HepG2 (cell line): ENCODE results near the gene SLC1A2. TPM values are rescaled to one million over a fixed set of nuclear protein-coding genes. Genes with fewer than 3 reads are reported as not detected.

Source experiments
- CSRNP2 ChIP-seq: sonication (generic); formaldehyde crosslinking; conservative IDR thresholded peaks from 2 replicates; pipeline ENCODE4 v1.8.0; 2022; ENCODE audit warnings: low read depth, missing genetic modification reagents
- DDIT3 ChIP-seq: sonication (generic); formaldehyde crosslinking; IDR thresholded peaks from 2 replicates; pipeline ENCODE4 v1.4.0; 2020; ENCODE audit warnings: mild to moderate bottlenecking, missing genetic modification reagents
- HDAC6 ChIP-seq: fragments of 200-600 bp; sonication (generic); IDR thresholded peaks from 2 replicates; pipeline ENCODE4 v1.7.0; 2017; ENCODE audit warnings: mild to moderate bottlenecking, antibody characterized with exemption, low read length, low read depth
- HIVEP1 ChIP-seq: sonication (generic); formaldehyde crosslinking; IDR thresholded peaks from 2 replicates; pipeline ENCODE4 v1.4.0; 2020; ENCODE audit warnings: mild to moderate bottlenecking, missing genetic modification reagents
- HNF4A ChIP-seq: sonication (generic); formaldehyde crosslinking; IDR thresholded peaks from 2 replicates; pipeline ENCODE4 v1.4.0; 2020; ENCODE audit warnings: missing genetic modification reagents
- IRF9 ChIP-seq: sonication (generic); formaldehyde crosslinking; IDR thresholded peaks from 2 replicates; pipeline ENCODE4 v1.8.0; 2022; ENCODE audit warnings: missing genetic modification reagents, mild to moderate bottlenecking, borderline replicate concordance
- KLF6 ChIP-seq: IDR thresholded peaks from 2 replicates; pipeline ENCODE4 v1.8.0; 2016; ENCODE audit warnings: missing biosample characterization, missing genetic modification reagents
- MIER2 ChIP-seq: IDR thresholded peaks from 2 replicates; pipeline ENCODE4 v1.6.1; 2016; ENCODE audit warnings: missing biosample characterization, missing genetic modification reagents
- MLX ChIP-seq: IDR thresholded peaks from 2 replicates; pipeline ENCODE4 v1.6.1; 2016
- RELA ChIP-seq: sonication (generic); formaldehyde crosslinking; IDR thresholded peaks from 2 replicates; pipeline ENCODE4 v1.4.0; 2020; ENCODE audit warnings: missing genetic modification reagents
- REST ChIP-seq, 2 experiments: IDR thresholded peaks; 2 replicates each; pipeline ENCODE4 v1.6.1; 2011 to 2012; ENCODE audit warnings: low read length in 2 of 2, borderline replicate concordance in 1 of 2, low read depth in 1 of 2, mild to moderate bottlenecking in 1 of 2, moderate library complexity in 1 of 2
- RFXAP ChIP-seq: sonication (generic); formaldehyde crosslinking; IDR thresholded peaks from 2 replicates; pipeline ENCODE4 v1.4.0; 2020; ENCODE audit warnings: missing genetic modification reagents, borderline replicate concordance
- TBL1XR1 ChIP-seq: fragments of 150-350 bp; IDR thresholded peaks from 2 replicates; pipeline ENCODE4 v1.6.1; 2014; ENCODE audit warnings: borderline replicate concordance, low read length; ENCODE audit not compliant: partially characterized antibody
- YEATS2 ChIP-seq: sonication (generic); formaldehyde crosslinking; IDR thresholded peaks from 2 replicates; pipeline ENCODE4 v1.4.0; 2020; ENCODE audit warnings: missing genetic modification reagents, borderline replicate concordance
- ZBTB2 ChIP-seq: sonication (generic); formaldehyde crosslinking; IDR thresholded peaks from 2 replicates; pipeline ENCODE4 v1.8.0; 2022; ENCODE audit warnings: low read depth, missing genetic modification reagents
- ZGPAT ChIP-seq: IDR thresholded peaks from 2 replicates; pipeline ENCODE4 v1.6.1; 2016; ENCODE audit warnings: mild to moderate bottlenecking
- ZMYM2 ChIP-seq: sonication (generic); formaldehyde crosslinking; IDR thresholded peaks from 2 replicates; pipeline ENCODE4 v1.8.0; 2022; ENCODE audit warnings: mild to moderate bottlenecking, missing genetic modification reagents
- ZNF382 ChIP-seq: sonication (generic); formaldehyde crosslinking; IDR thresholded peaks from 2 replicates; pipeline ENCODE4 v1.5.0; 2020; ENCODE audit warnings: missing genetic modification reagents, mild to moderate bottlenecking, borderline replicate concordance
- ZNF792 ChIP-seq: IDR thresholded peaks from 2 replicates; pipeline ENCODE4 v1.6.1; 2016
- polyA plus RNA-seq, 8 experiments: library from polyadenylated mRNA; depleted of rRNA in 3 of 8; stranded (reverse) in 7 of 8; unstranded in 1 of 8; fragments of >200 nt; fragmentation: Illumina TruSeq in 4 of 8; extraction: Trizol in 4 of 8; gene quantifications; 2 replicates each; pipeline versions ENCODE4 v1.2.1 to v1.2.3, GENCODE V29; 2011 to 2016; ENCODE audit warnings: low read depth in 4 of 8, missing spikeins in 1 of 8, mixed read lengths in 1 of 8; ENCODE audit not compliant: insufficient read depth in 1 of 8
- total RNA-seq, 5 experiments: library from RNA; depleted of rRNA; stranded (reverse); fragments of >200 nt; fragmentation: Illumina TruSeq; extraction: Trizol; gene quantifications; 2 replicates each; pipeline ENCODE4 v1.2.3, GENCODE V29; 2016; ENCODE audit warnings: low read depth in 1 of 5

SLC1A2 gene
- total and polyA plus RNA-seq, 2 of the 13 experiments (the other 11 are each of a cell fraction or from before 2014, with no cell fraction given): 23.2 to 43.2 TPM

GRCh38 chr11:35360055-35360530, 59.3 kb downstream of the SLC1A2 start (continued):
- TF ChIP-seq ZBTB2 (CRISPR knock-in tag): no peak
- no peak for TF ChIP-seq CSRNP2 (CRISPR knock-in tag)
- TF ChIP-seq KLF6 (CRISPR knock-in tag): peak; percentile 58; the same call in 1 of the 2 replicates
- peak; percentile 69 for TF ChIP-seq TBL1XR1
- peak; percentile 64; the same call in 1 of the 2 replicates for TF ChIP-seq MIER2 (CRISPR knock-in tag)
- 0 out of 2 replicates have a peak, but pooled peaks have one; percentile 74 for TF ChIP-seq DDIT3 (CRISPR knock-in tag)
- no peak for TF ChIP-seq HDAC6
- peak; percentile 91 for TF ChIP-seq ZMYM2
- 0 out of 2 replicates have a peak, but pooled peaks have one; percentile 42 for TF ChIP-seq ZNF792 (CRISPR knock-in tag)
- TF ChIP-seq RELA (CRISPR knock-in tag): no peak
- TF ChIP-seq REST (IDR thresholded peaks at IDR 0.05; ENCODE audit: borderline replicate concordance in 1 of 2, low read depth in 1 of 2, low read length in 2 of 2): peak in 1 of 2 experiments; percentile 55; a peak in 1 of 4 replicates
- peak; percentile 76; the same call in 1 of the 2 replicates for TF ChIP-seq YEATS2
- peak; percentile 64; the same call in 1 of the 2 replicates for TF ChIP-seq RFXAP (CRISPR knock-in tag)
- TF ChIP-seq IRF9 (CRISPR knock-in tag): 0 out of 2 replicates have a peak, but pooled peaks have one; percentile 47
- peak; percentile 80; the same call in 1 of the 2 replicates for TF ChIP-seq MLX (CRISPR knock-in tag)
- TF ChIP-seq HNF4A (CRISPR knock-in tag): peak; percentile 99
- TF ChIP-seq ZNF382 (CRISPR knock-in tag): no peak
- TF ChIP-seq HIVEP1 (CRISPR knock-in tag): peak; percentile 64; the same call in 1 of the 2 replicates
- TF ChIP-seq ZGPAT (CRISPR knock-in tag): peak; percentile 97
